GM19099 (cell line): ENCODE data around the gene UQCC2.

Experiments used
- POLR2A ChIP-seq: IDR thresholded peaks from 3 replicates; pipeline ENCODE4 v1.6.1; 2011; ENCODE audit warnings: low read depth; ENCODE audit not compliant: insufficient read length; ENCODE audit errors: extremely low read depth

Gene UQCC2

DNA sequence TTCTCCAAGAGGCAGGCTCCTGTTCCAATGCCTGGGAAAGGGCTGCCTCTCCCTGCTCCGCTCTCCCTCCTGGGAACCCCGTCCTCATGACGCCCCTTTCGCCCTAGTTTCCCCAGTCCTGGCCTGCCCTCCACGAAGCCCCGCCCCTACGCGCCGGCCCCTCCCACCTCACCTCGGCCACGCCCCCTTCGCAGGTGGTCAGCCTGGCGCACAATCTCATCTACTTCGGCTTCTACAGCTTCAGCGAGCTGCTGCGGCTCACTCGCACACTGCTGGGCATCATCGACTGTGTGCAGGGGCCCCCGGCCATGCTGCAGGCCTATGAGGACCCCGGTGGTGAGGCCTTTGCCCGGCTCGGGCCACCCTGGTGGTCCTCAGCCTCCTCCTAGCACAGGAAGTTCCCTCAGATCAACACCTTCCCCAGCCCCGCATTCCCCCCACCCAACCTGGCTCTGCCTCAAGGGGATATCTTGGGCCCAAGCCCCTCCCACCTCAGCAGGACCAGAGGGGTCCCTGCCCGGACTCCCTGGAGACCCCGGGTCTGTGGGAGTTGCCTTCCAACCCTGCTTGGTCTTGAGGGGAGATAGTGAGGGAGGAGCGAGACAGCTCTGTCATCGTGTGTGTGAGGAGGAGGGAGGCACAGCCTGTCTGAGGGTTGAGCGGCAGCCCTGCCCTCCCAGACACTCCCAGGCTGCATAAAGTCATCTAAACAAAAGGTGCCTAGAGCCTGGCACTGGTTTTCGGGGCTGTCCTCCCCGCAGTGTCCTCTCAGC is 40.3 kb downstream of the UQCC2 start:
- TF ChIP-seq POLR2A, result no peak

DNA sequence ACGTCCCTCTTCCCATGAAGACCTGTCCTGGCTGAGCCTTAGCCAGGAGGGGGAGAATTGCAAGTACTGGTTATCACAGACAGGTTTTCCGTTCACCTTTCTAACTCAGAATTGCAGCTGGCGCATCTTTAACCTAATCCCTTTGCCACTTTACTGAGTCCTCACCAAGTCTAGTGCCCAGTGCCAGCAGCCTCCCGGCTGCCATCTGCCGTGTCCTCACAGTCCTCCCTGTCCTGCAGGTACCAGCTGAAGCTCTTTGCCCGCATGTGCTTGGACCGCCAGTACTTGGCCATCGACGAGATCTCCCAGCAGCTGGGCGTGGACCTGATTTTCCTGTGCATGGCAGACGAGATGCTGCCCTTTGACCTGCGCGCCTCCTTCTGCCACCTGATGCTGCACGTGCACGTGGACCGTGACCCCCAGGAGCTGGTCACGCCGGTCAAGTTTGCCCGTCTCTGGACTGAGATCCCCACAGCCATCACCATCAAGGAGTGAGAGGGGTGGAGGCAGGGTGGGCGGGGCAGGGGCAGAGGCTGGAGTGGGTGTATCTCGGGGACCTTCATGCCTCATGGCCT is 41.3 kb downstream of the UQCC2 start:
- no peak for TF ChIP-seq POLR2A

DNA sequence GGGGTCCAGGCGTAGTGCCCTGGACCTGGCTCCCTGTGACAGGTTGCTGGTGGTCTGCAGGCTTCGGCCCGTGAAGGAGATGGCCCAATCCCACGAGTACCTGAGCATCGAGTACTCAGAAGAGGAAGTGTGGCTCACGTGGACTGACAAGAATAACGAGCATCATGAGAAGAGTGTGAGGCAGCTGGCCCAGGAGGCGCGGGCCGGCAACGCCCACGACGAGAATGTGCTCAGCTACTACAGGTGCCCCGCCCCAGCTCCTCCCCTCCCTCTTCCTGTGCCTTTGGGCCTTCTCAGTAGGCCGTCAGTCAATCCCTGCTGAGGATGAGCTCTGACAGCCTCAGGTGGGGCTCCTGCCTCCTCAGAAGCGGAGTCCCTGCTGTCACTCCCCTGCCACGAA is 42.6 kb downstream of the UQCC2 start:
- no peak for TF ChIP-seq POLR2A

DNA sequence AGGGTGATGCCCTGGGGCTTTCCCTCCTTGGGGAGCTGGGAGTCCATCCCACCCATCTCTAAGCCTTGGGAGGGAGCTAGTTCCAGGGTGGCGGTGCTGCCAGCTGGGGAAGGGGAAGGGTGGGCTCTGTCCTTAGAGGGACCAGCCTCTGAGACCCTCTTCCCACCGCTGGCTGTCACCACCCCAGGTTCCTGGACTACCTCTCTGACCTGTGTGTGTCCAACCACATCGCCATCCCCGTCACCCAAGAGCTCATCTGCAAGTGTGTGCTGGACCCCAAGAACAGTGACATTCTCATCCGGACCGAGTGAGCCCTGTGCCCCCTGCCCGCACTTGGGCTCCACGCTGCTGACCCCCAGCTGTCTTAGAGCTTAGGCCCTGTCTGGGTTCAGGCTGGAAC is 43.2 kb downstream of the UQCC2 start:
- no peak for TF ChIP-seq POLR2A

DNA sequence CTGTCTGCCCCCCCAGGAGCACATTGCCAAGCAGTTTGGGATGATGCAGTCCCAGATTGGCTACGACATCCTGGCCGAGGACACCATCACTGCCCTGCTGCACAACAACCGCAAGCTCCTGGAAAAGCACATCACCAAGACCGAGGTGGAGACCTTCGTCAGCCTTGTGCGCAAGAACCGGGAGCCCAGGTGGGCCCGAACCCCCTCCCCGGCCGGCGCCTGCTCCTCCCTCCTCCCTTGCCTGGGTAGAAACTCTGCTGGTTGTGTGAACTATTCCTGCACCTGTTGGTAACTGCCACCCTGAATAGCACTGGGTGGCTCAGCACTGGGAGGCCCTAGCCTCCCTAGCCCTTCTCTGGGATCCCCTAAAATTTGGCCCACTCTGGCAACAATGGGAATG is 43.7 kb downstream of the UQCC2 start:
- TF ChIP-seq POLR2A, result no peak

DNA sequence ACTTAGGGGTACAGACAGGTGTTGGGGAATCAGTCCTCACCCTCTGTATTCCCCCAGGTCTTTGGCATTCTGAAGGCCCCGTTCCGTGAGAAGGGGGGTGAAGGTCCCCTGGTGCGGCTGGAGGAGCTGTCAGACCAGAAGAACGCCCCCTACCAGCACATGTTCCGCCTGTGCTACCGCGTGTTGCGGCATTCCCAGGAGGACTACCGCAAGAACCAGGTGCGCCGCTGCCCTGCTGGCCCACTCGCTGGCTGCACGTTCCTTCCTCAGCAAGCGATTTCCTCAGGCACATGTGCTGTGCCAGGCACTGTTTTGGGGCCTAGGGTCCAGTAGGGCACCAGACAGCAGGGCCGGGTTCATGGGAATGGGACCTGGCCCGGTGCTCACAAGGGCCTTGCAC is 44.4 kb downstream of the UQCC2 start:
- TF ChIP-seq POLR2A, result no peak

DNA sequence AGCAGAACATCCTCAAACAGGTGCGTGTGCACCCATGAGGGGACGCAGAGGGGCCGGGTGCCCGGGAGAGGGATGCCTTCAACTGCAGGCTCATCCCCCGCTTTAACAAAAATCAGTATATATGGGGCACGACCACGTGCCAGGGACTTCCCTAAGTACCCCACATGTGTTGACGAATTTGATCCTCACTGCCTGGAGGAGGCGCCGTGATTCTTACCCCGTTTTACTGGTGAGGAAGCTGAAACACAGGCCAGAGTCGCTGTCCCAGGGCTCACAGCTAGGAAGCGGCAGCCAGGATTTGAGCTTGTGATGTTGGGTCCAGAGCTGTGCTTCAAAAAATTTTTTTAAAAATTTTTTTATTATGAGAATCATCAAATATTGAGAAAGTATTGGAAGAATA is 45.5 kb downstream of the UQCC2 start:
- TF ChIP-seq POLR2A, result no peak

DNA sequence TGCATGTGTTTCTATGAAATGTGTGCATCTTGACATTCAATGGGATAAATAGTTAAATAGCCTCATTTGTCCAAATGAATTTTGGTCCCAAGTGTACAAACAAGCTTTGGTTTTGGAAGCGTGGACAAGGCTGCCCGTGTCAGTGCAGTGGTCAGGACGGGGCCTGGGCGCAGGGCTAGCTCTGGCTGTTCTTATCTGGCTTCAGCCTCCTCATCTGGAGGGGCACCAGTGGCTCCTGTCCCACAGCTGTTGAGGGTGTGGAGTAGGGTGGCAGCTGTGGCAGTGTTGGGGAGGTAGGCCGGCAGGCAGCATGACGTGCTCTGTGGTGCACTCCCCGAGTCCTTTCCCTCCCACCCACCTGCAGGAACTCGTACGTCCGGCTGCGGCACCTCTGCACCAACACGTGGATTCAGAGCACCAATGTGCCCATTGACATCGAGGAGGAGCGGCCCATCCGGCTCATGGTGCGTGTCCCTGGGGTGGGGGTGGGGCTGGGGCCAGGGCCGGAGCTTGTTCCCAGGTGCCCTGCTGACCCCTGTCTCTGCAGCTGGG is 46.9 kb downstream of the UQCC2 start:
- TF ChIP-seq POLR2A, result no peak

DNA sequence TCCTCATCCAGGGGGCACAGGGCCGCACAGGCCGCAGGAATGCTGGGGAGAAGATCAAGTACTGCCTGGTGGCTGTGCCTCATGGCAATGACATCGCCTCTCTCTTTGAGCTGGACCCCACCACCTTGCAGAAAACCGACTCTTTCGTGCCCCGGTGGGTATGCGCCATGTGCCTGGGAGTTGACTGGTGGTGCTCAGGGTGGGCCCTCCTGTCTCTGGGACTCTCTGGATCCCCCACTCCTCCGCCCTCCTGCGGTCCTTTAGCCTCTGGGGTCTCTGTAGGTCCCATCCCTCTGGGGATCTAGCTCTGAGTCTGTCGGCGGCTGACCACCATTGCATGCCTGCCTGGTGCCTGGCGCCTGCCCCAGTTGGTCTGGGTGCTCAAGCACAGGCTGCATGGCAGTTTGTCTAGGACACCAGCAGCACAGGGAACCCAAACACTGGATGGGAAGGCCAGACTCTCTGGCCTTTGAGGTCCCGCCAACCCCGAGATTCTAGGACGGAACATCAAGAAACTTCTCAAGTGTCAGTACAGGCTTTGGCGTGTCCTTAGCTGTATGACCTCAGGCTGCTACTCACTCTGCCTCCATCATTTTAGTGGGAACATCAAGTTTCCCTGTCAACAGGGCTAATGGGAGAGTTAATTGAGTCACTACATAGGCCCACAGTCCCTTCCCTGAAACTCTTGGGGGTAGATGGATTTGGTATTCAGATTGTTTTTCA is 47.6 kb downstream of the UQCC2 start:
- TF ChIP-seq POLR2A, result no peak

DNA sequence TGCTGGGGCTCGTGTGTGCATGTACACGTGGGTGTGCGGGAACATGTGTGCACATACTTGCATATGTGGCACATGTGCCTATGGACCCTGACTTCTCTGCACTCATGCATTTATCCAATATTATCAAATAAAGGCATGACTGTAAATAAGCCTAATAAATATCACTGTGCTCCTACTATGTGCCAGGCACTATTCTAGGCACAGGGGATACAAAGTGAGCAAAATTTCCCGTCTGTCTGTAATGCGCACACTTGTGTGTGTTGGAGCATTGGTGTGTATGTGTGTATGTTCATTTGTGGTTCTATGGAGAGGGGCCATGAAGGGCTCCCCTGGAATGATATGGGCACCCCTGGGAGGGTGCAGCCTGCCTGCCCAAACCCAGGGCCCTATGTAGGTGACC is 48.5 kb downstream of the UQCC2 start:
- no peak for TF ChIP-seq POLR2A

DNA sequence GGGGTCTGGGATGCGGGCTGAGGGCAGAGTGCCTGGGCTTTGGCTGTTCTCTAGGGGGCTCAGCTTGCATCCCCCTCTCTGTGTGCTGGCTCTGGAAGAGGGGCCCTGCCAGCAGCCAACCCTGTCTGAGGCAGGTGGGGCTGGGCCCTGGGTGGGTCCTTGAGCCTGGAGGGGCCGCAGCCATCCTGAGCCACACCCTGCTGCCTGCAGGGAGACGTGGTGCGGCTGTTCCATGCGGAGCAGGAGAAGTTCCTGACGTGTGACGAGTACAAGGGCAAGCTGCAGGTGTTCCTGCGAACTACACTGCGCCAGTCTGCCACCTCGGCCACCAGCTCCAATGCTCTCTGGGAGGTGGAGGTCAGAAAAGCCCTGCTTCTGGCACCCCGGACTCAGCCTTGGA is 49.2 kb downstream of the UQCC2 start:
- no peak for TF ChIP-seq POLR2A

DNA sequence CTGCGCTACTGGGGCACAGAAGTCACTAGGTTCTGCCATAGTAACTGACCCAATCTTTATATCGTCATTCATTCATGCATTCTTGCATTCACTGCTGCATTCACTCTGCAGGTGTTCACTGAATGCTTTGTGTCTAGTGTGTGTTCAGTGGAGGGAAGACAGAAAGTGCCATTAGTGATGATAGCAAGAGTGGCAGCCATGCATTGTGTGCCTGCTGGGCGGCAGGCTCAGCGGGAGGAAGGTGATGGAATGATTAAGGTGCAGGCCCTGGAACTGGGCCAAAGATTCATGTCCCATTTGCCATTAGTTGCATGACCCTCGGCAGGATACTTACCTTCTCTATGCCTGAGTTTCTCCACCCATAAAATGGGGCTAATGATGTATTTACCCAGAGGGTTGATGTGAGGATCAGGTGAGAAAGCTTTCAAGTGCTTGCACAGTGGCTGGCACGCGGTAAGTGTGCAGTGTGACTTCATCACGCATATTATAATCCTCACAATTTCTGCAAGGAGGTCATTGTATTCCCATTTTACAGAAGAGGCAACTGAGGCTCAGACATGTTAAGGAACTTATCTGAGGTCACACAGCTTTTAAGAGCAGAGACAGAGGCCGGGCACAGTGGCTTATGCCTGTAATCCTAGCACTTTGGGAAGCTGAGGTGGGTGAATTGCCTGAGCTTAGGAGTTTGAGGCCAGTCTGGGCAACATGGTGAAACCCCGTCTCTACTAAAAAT is 50.2 kb downstream of the UQCC2 start:
- TF ChIP-seq POLR2A, result no peak

DNA sequence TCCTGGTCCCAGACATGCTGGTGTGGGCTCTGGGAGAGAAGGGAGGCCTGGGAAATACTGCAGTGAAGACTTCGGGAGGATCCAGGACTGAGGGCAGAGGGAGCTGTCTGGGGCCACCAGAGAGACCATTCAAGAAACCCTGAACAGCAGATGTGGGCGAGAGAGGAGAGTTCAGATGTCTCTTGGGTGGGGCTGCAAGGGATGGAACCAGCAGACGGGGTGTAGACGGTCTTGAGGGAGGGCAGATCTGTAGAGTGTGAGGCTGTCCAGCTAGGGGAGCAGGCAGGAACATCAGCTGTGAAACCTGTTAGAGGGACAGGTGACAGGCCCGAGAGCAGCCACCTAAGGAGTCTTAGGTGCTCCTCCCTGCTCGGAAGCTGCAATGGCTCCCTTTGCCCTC is 51.5 kb downstream of the UQCC2 start:
- TF ChIP-seq POLR2A, result no peak

DNA sequence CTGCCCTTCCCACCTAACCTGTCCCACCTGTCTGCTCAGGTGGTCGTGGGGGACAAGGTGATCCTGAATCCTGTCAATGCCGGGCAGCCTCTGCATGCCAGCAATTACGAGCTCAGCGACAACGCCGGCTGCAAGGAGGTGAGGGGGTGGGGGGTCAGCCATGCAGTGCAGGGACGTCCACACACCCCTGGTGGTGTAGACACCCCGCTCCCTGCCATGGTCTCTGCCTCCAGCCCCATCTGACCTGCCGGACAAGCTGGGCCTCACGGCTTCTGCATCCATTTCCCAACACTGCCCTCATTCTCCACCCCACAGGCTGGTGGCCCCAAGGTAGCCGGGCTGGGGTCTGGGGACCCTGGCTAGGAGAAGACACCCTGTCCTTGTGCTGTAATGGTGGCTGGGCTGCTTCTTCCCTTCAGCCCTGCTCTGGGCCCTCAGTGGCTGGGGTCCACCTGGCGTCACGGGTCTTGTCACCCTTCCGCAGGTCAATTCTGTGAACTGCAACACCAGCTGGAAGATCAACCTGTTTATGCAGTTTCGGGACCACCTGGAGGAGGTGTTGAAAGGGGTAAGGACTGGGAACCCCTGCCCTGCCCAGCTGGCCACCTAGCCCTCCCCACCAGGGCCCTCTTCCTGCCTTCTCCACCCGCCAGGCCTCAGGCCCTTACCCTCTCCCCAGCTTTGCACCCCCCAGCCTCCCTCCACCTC is 52.4 kb downstream of the UQCC2 start:
- TF ChIP-seq POLR2A, result no peak

DNA sequence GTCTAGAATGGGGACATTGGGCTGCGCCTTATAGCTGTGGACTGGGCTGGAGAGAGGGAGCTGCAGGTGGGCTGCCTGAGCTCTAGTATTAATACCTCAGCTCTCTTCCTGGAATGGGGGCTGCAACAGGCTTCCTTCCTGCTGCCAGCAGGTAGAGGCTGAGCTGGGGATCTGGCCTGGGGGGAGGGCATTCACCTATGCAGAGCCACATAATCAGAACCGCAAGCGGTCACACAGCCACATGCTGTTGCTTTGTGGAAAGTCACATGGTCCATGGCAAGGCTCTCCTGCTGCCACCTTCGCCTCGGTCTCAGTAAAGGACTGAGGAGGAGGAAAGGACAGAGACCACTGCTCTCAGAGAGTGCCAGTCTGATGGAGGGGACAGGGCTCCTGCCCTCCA is 54.7 kb downstream of the UQCC2 start:
- no peak for TF ChIP-seq POLR2A

DNA sequence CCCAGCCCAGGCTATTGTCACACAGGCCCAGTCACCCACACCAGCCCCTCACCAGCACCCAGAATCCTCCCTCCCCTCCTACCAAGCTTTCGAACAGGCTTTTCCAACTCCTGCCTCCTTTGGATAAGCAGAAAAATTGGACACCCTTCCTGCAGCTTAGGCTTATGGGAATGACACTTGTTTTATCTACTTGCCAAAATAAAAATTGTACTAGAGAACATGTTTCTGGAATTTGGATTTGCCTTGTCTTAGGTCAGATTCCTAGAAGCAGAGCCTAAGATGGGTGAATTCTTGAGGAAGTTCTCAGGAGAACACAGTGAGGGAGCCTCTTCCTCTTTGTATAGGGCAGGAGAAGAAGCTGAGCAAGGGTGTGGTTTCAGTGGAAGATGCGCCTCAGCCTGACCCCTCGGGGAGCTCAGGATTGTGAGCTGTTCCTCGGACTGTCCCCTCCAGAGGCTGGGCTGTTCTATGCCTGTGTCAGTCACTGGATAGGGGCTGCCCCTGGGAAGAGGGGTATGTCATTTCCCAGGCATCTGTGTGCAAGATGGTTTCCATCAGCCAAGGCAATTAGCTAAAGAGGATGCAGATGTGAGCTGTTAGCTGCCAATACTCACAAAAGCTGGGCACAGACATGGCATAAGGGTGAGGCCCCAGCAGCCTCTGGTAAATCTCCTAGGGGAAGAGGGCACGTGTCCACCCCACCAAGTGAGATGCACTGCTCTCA is 56.5 kb downstream of the UQCC2 start:
- TF ChIP-seq POLR2A, result no peak
